ENCODE measurements around the gene BBS1.
"Not testable (repeated sequence)": the region's sequence is repeated elsewhere in the genome, so short reads cannot be mapped to it uniquely, and the experiment has no call there.

BBS1 gene

GRCh38 chr11:66529069-66529468 lies 18.6 kb downstream of the BBS1 start:
- no peak for DNase-seq

GRCh38 chr11:66529655-66530054 lies 19.2 kb downstream of the BBS1 start:
- DNase-seq: no peak

GRCh38 chr11:66530927-66531709 lies 20.7 kb downstream of the BBS1 start:
- no peak for DNase-seq

GRCh38 chr11:66531841-66532240 lies 21.4 kb downstream of the BBS1 start:
- DNase-seq: no peak

- DNase-seq: peak; percentile 45
Measured at GRCh38 chr11:66532784-66533183, 22.3 kb downstream of the BBS1 start.

GRCh38 chr11:66539170-66539869 lies 28.9 kb downstream of the BBS1 start:
- no peak for DNase-seq

GRCh38 chr11:66539870-66540213 lies 29.4 kb downstream of the BBS1 start:
- DNase-seq: no peak

- DNase-seq: not testable (repeated sequence)
Measured at GRCh38 chr11:66540598-66540997, 30.2 kb downstream of the BBS1 start.

- no peak for DNase-seq
Measured at GRCh38 chr11:66541892-66542291, 31.5 kb downstream of the BBS1 start.

- DNase-seq: no peak
Measured at GRCh38 chr11:66542362-66542761, 31.9 kb downstream of the BBS1 start.

GRCh38 chr11:66543263-66544107 lies 33.0 kb downstream of the BBS1 start:
- no peak for DNase-seq

GRCh38 chr11:66544952-66545351 lies 34.5 kb downstream of the BBS1 start:
- DNase-seq: not testable (repeated sequence)

GRCh38 chr11:66545701-66546367 lies 35.4 kb downstream of the BBS1 start, which contains the start of gene ZDHHC24:
TSS of gene ZDHHC24 (minus strand) at chr11:66546048. CDS start at chr11:66546003, 45 bp downstream.
- DNase-seq: peak; percentile 100

GRCh38 chr11:66546368-66546965 lies 36.0 kb downstream of the BBS1 start, which contains the start of gene ACTN3:
TSS of gene ACTN3 (plus strand) at chr11:66546903. CDS start at chr11:66546938, 35 bp downstream.
- peak; percentile 72 for DNase-seq

- DNase-seq: peak; percentile 45
Measured at GRCh38 chr11:66546966-66547661, 36.7 kb downstream of the BBS1 start.

GRCh38 chr11:66547662-66548009 lies 37.2 kb downstream of the BBS1 start:
- no peak for DNase-seq

GRCh38 chr11:66548041-66548440 lies 37.6 kb downstream of the BBS1 start:
- no peak for DNase-seq

GRCh38 chr11:66548774-66549630 lies 38.6 kb downstream of the BBS1 start:
- DNase-seq: no peak

- no peak for DNase-seq
Measured at GRCh38 chr11:66549696-66550095, 39.3 kb downstream of the BBS1 start.

- DNase-seq: no peak
Measured at GRCh38 chr11:66550887-66551286, 40.5 kb downstream of the BBS1 start.

- DNase-seq: no peak
Measured at GRCh38 chr11:66554602-66555001, 44.2 kb downstream of the BBS1 start.
